Lower leg skin (tissue), 4 donors: ENCODE measurements around the gene STK11IP. TPM values are rescaled to one million over a fixed set of nuclear protein-coding genes. Genes with fewer than 3 reads are reported as not detected.

Experiments used
- DNase-seq, 2 donors: peaks; one replicate each; pipeline ENCODE4 v3.0.0-alpha.2; 2019; ENCODE audit warnings: low spot score in 2 of 2
- H3K4me3 ChIP-seq: fragments of 200-600 bp; sonication (generic); 2 replicates; pipeline ENCODE4 v1.5.1; 2017; ENCODE audit warnings: mild to moderate bottlenecking, low read depth; ENCODE audit not compliant: poor library complexity, severe bottlenecking
- POLR2A ChIP-seq, 2 donors: fragments of 450-650 bp; IDR thresholded peaks; one replicate each; pipeline ENCODE4 v1.6.1; 2016 to 2017; ENCODE audit warnings: antibody characterized with exemption in 2 of 2, mild to moderate bottlenecking in 1 of 2, moderate library complexity in 1 of 2
- WGBS, 2 donors: methylation state at CpG; one replicate each; pipeline ENCODE4 v1.1.5; 2018; 5-methylcytosine and 5-hydroxymethylcytosine counted together
- intact Hi-C: fragments of 100-400 bp; cut with DNase I; formaldehyde crosslinking; loops from one replicate; pipeline ENCODE4 v1.15.0; 2023; ENCODE audit warnings: low total_unique reads
- total RNA-seq, 4 donors: library from RNA; depleted of rRNA; stranded (reverse); fragments of >200 nt; gene quantifications; one replicate each; pipeline ENCODE4 v1.1.0, GENCODE V29; 2016
- TF ChIP-seq, protein P1 (sequence below), 3 donors: fragments of 450-650 bp; IDR thresholded peaks; one replicate each; pipeline ENCODE4 v1.5.1; 2016; ENCODE audit warnings: antibody characterized with exemption in 3 of 3, mild to moderate bottlenecking in 3 of 3, moderate library complexity in 2 of 3

The STK11IP gene
- total RNA-seq, 4 donors from 2014 or later, result 13.3 to 37.8 (median 18.9) TPM

DNA sequence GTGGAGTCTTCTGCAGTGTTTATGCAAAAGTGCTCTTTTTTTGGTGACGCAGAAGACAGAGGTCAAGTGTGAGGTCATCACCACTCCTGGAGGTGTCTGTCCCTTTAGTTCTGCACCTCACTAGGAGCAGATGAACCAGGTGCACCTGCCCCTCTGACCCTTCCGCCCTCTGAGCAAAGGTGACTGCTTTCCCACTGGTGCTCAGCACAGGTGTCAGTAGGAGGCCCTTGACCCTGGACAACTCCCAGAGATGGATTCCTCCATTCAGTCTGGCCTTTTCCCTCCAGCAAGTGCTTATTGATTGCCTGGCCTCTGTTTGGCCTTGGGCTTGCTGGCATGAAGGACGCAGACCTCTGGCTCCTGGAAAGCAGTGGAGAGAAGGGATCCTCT lies 21.1 kb downstream of the STK11IP start:
- intact Hi-C loops, result no loop called here
- TF ChIP-seq POLR2A (IDR thresholded peaks at IDR 0.05), result no peak
- TF ChIP-seq, protein P1, sequence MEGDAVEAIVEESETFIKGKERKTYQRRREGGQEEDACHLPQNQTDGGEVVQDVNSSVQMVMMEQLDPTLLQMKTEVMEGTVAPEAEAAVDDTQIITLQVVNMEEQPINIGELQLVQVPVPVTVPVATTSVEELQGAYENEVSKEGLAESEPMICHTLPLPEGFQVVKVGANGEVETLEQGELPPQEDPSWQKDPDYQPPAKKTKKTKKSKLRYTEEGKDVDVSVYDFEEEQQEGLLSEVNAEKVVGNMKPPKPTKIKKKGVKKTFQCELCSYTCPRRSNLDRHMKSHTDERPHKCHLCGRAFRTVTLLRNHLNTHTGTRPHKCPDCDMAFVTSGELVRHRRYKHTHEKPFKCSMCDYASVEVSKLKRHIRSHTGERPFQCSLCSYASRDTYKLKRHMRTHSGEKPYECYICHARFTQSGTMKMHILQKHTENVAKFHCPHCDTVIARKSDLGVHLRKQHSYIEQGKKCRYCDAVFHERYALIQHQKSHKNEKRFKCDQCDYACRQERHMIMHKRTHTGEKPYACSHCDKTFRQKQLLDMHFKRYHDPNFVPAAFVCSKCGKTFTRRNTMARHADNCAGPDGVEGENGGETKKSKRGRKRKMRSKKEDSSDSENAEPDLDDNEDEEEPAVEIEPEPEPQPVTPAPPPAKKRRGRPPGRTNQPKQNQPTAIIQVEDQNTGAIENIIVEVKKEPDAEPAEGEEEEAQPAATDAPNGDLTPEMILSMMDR (IDR thresholded peaks at IDR 0.05), result no peak
- WGBS, 2 donors, result 92 to 94% methylated on average over 3 of the region's 3 CpGs
- H3K4me3 ChIP-seq, result no peak overlapping the region
- no peak for DNase-seq

DNA sequence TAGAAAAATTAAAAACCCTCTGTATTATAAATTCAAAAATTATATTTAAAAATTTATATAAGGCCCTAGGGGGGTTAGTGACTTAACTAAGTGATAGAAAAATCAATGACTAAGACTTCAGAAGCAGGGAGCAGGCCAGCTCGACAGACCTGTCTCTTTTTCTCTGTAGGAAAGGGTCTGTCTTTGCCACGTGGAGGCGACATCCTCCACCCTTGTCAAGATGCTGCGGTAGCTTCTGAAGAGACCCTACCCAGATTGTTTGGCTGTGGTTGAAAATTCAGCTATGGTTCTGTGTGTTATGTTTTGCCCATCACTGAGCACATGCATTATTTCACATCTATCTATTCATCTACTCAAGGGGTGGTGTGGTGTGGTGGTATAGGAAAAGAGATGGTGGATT lies 21.6 kb downstream of the STK11IP start:
- WGBS, 2 donors, result 65 to 70% methylated on average over 4 of the region's 4 CpGs
- intact Hi-C loops, result no loop called here
- no peak overlapping the region for H3K4me3 ChIP-seq
- no peak for DNase-seq
- TF ChIP-seq POLR2A (IDR thresholded peaks at IDR 0.05), result no peak
- TF ChIP-seq, protein P1 (IDR thresholded peaks at IDR 0.05), result no peak

GRCh38 chr2:219620546-219620945 lies 22.9 kb downstream of the STK11IP start:
- TF ChIP-seq POLR2A (IDR thresholded peaks at IDR 0.05), result no peak
- TF ChIP-seq, protein P1 (IDR thresholded peaks at IDR 0.05), result no peak
- H3K4me3 ChIP-seq, result no peak overlapping the region
- 71 to 79% methylated on average over 6 of the region's 6 CpGs for WGBS, 2 donors
- DNase-seq, result no peak
- intact Hi-C loops, result no loop called here

DNA sequence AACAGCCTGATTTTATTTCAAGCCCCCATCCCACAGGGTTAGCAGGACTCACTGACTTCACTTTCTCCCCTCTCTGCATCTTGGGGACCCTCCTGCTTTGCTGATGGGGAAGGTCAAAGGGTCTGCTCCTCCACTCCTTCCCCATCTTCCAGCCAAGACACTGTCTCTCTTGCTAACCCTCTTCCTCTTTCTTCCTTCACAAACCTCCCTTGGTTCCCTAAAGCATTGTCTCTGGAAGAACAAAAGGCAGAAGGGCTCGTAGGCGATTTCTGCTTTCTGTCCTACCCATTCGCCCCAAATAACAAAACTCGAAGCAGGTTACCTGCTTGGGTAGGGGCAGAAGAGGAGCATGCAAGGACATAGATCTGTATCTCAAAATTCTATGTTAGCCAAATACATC lies 24.3 kb downstream of the STK11IP start:
- TF ChIP-seq POLR2A (IDR thresholded peaks at IDR 0.05), result no peak
- TF ChIP-seq, protein P1 (IDR thresholded peaks at IDR 0.05), result no peak
- 65 to 79% methylated on average over 4 of the region's 4 CpGs for WGBS, 2 donors
- no peak for DNase-seq
- H3K4me3 ChIP-seq, result no peak overlapping the region
- intact Hi-C loops, result no loop called here

DNA sequence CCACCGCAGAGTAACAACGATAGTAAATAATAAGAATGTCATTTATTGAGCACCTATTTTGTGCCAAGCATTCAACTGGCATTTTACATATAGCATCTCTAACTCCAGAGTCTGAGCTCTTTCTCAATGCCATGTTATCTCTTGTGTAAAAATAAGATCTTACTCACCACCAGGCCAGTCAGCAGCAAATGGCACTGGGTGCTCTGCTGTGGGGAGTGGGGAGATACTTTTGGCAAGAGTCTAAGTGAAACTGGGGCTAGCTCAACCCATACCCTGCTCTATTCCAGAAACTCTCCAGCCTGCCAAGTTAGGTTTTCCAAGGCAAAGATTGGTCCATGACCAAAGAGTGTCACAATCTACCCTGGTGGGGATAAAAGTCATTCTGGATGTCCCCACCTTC lies 24.8 kb downstream of the STK11IP start:
- intact Hi-C loops, result no loop called here
- TF ChIP-seq, protein P1 (IDR thresholded peaks at IDR 0.05), result no peak
- no peak for TF ChIP-seq POLR2A (IDR thresholded peaks at IDR 0.05)
- no peak overlapping the region for H3K4me3 ChIP-seq
- DNase-seq, result no peak
- 87 to 94% methylated on average over 2 of the region's 2 CpGs for WGBS, 2 donors

DNA sequence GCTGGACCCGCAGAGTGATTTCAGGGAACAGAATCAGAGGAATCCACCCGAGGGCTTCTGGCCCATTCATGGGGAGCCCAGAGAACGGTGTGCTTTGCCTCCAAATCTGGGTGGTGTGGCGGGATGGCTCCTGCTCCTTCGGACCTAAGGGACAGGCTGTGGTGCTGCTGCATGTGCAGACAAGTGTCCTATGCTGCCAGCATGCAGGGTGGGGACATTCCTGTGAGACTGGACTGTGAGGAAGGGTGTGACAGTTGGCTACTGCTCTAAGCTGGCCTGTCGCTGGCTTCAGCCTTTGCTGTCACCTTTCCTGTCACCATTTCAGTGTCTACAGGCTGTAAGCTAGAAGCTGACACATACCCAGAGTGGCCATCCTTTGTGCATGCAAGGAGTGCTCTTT lies 26.9 kb downstream of the STK11IP start:
- WGBS, 2 donors, result 73 to 82% methylated on average over 6 of the region's 6 CpGs
- no peak for TF ChIP-seq POLR2A (IDR thresholded peaks at IDR 0.05)
- TF ChIP-seq, protein P1 (IDR thresholded peaks at IDR 0.05), result no peak
- H3K4me3 ChIP-seq, result no peak overlapping the region
- no peak for DNase-seq
- intact Hi-C loops, result no loop called here
